ENCODE data around the gene MRPL51. TPM values are rescaled to one million over a fixed set of nuclear protein-coding genes. Genes with fewer than 3 reads are reported as not detected.
A peak's percentile ranks its signal among the peaks of the same experiment; 100 is the strongest.

MRPL51 gene
- total and polyA plus RNA-seq, 2 experiments from 2014 or later = 93.9 to 463 TPM

- Histone ChIP-seq H2AFZ (peak overlapping the region; percentile 90), H3K27me3 (ENCODE audit: insufficient read depth) (no peaks in the 10 kb centered on the region), H3K9me2 (ENCODE audit: insufficient read depth) (no peaks in the 10 kb centered on the region), H3K79me2 (replicated peaks; ENCODE audit: insufficient read depth) (no peaks in the 10 kb centered on the region), H3K27ac (ENCODE audit: low read depth) (peak overlapping the region; percentile 86; the same call in 1 of the 2 replicates), H3K4me1 (ENCODE audit: insufficient read depth) (peaks cover 29% of the 10 kb centered on the region), H4K20me1 (replicated peaks; ENCODE audit: insufficient read depth) (no peaks in the 10 kb centered on the region), H3F3A (replicated peaks; ENCODE audit: low read depth) (peaks cover 6% of the 10 kb centered on the region; the same call in 1 of the 2 replicates), H3K36me3 (ENCODE audit: insufficient read depth) (no peaks in the 10 kb centered on the region), H3K4me3 (peak overlapping the region; percentile 44), H3K4me2 (peak overlapping the region; percentile 77)
- no peaks in the 10 kb centered on the region for H3K9me3 Mint-ChIP-seq
- DNase-seq (ENCODE audit: low spot score) (no peak), ATAC-seq (peak; percentile 13)
- H3K4me1 Mint-ChIP-seq = peaks cover 42% of the 10 kb centered on the region
- peaks cover 17% of the 10 kb centered on the region for H3K27me3 Mint-ChIP-seq (ENCODE audit: insufficient read depth, low read depth, poor library complexity)
- peak overlapping the region; percentile 63 for H3K4me3 Mint-ChIP-seq
- H3K27ac Mint-ChIP-seq = peak overlapping the region; percentile 97
- no peaks in the 10 kb centered on the region for H3K36me3 Mint-ChIP-seq (ENCODE audit: low read depth)
- TF ChIP-seq ETS1 (IDR thresholded peaks at IDR 0.05) = no peak
- no peak for TF ChIP-seq STAT1 (IDR thresholded peaks at IDR 0.05; ENCODE audit: unreplicated experiment)
- TF ChIP-seq REST (IDR thresholded peaks at IDR 0.05; ENCODE audit: unreplicated experiment) = no peak
- no peak for TF ChIP-seq ZNF462 (CRISPR knock-in tag; IDR thresholded peaks at IDR 0.05)
- no peak for TF ChIP-seq JUNB (IDR thresholded peaks at IDR 0.05; ENCODE audit: unreplicated experiment)
- TF ChIP-seq ZNF331 (CRISPR knock-in tag; IDR thresholded peaks at IDR 0.05; ENCODE audit: low read depth) = no peak
- no peak for TF ChIP-seq EZH2 (IDR thresholded peaks at IDR 0.05; ENCODE audit: low read depth, unreplicated experiment)
- TF ChIP-seq POLR2AphosphoS5 (IDR thresholded peaks at IDR 0.05; ENCODE audit: low read depth) = no peak
- TF ChIP-seq EZH2phosphoT487 (IDR thresholded peaks at IDR 0.05; ENCODE audit: unreplicated experiment) = no peak
- TF ChIP-seq CREB1 (CRISPR knock-in tag; IDR thresholded peaks at IDR 0.05; ENCODE audit: low read depth) = no peak
- no peak for TF ChIP-seq CTCF (conservative IDR thresholded peaks at IDR 0.05; ENCODE audit: low read depth in 2 of 2)
Measured at GRCh38 chr12:6452245-6452943, 40.7 kb downstream of the MRPL51 start.
